ENCODE measurements around the gene CCDC107.
"Not testable (repeated sequence)": the region's sequence is repeated elsewhere in the genome, so short reads cannot be mapped to it uniquely, and the experiment has no call there.

- not testable (repeated sequence) for TF ChIP-seq CTCF (conservative IDR thresholded peaks at IDR 0.05; ENCODE audit: low read depth, low read length); EZH2 (IDR thresholded peaks at IDR 0.05; ENCODE audit: borderline replicate concordance, low read depth, low read length, poor library complexity, severe bottlenecking)
Observed at GRCh38 chr9:35638751-35639150, 19.3 kb upstream of the CCDC107 start.
